ENCODE results near the gene NAMPT.
"Not testable (repeated sequence)": the region's sequence is repeated elsewhere in the genome, so short reads cannot be mapped to it uniquely, and the experiment has no call there.

Gene NAMPT

DNA sequence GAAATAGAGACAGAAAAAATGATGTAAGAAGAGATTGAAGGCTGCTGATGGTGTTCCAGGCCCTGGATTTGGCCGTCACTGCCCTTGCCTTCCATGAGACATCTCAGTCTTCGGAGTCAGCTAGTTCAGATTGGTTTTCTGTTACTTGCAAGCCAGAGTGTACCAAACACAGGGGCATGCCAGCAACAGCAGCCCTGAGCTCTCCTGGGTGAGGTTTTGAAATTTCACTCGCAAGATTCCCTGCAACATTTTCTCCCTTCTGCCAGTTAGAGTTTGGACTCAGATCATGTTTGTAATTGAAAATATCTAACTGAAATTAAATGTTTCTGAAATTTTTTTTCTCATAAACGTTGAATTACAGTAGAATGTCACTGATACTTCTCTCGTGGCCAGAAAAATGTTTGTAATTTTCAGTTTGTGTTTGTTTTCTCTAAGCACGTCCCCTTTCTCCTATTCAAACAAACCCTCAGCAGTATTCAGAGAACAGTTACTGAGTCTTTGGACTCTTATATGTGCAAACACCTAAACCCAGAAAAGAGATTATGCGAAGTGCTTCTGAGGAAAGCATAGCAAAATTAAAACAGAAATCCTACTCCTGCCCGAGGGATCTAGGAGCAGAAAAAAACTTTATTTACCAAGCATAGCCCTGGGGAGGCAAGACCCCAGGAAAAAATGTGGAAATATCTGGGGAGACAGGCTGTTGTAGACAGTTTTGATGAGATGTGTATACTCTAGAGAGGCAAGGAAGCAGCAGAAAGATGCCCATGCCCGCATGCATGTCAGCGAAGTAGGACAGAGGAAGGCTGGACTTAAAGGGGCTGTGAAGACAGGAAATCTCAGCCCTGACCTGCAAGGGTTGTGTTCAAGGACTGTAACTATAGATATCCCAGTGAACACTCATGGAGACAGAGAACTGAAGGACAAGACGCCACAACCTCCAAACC, 43.0 kb upstream of the NAMPT start:
- no peaks in the 10 kb centered on the region for H3K27me3 Mint-ChIP-seq (ENCODE audit: low read depth)
- H3K27ac Mint-ChIP-seq = no peak overlapping the region
- H3K4me3 Mint-ChIP-seq = no peak overlapping the region
- peaks cover 22% of the 10 kb centered on the region for H3K4me1 Mint-ChIP-seq
- no peaks in the 10 kb centered on the region for H3K36me3 Mint-ChIP-seq (ENCODE audit: low read depth)
- TF ChIP-seq, protein P1, sequence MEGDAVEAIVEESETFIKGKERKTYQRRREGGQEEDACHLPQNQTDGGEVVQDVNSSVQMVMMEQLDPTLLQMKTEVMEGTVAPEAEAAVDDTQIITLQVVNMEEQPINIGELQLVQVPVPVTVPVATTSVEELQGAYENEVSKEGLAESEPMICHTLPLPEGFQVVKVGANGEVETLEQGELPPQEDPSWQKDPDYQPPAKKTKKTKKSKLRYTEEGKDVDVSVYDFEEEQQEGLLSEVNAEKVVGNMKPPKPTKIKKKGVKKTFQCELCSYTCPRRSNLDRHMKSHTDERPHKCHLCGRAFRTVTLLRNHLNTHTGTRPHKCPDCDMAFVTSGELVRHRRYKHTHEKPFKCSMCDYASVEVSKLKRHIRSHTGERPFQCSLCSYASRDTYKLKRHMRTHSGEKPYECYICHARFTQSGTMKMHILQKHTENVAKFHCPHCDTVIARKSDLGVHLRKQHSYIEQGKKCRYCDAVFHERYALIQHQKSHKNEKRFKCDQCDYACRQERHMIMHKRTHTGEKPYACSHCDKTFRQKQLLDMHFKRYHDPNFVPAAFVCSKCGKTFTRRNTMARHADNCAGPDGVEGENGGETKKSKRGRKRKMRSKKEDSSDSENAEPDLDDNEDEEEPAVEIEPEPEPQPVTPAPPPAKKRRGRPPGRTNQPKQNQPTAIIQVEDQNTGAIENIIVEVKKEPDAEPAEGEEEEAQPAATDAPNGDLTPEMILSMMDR (IDR thresholded peaks at IDR 0.05; ENCODE audit: unreplicated experiment in 3 of 3) = no peak
- H3K9me3 Mint-ChIP-seq = no peaks in the 10 kb centered on the region

DNA sequence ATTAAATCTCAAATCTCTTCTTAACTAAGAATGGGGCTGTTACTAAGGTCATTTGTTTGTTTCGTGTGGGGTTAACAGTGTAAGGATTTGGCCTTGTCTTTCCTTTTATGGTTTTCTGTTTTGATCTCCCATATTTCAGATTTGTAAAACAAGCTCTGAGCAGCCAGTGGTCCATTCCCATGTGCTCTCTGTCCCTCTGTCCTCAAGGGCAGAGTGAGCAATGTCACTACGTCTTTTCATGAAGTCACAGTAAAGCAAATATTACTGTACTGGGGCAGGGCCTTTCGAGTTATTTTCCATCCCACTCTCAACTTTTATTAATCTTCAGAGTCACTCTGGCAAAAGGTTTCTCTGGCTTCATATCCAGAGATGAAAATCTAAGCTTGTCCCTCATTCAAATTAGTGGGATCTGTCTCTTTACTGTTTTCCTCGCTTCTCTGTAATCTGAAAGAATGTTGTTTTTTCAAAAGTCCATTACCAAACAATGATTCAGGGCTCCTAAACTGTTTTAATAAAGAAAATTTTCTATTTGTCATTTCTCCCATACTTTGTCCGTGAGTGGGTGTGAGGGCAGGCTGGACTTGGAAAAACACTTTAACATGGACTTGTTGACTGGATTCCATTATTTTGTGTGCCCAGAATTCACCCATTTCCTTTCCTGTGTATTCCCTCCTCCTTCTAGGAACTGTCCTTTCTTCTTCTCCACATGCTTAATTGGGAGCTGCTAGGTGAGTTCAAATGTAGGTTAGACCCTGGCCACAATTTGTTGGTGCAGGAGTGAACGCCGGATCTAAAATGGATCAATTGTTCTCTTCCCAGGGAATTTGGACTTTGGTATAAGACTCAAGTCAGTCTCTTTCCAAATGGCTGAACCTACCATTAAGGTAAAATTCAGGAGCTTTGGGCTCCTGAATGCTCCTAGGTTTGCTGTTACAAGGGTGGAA, 42.1 kb upstream of the NAMPT start:
- H3K27me3 Mint-ChIP-seq (ENCODE audit: low read depth) = no peaks in the 10 kb centered on the region
- H3K9me3 Mint-ChIP-seq = peaks cover 7% of the 10 kb centered on the region
- no peak overlapping the region for H3K4me3 Mint-ChIP-seq
- H3K36me3 Mint-ChIP-seq (ENCODE audit: low read depth) = no peaks in the 10 kb centered on the region
- H3K4me1 Mint-ChIP-seq = peaks cover 14% of the 10 kb centered on the region
- no peak overlapping the region for H3K27ac Mint-ChIP-seq
- TF ChIP-seq, protein P1 (IDR thresholded peaks at IDR 0.05; ENCODE audit: unreplicated experiment in 3 of 3) = no peak

DNA sequence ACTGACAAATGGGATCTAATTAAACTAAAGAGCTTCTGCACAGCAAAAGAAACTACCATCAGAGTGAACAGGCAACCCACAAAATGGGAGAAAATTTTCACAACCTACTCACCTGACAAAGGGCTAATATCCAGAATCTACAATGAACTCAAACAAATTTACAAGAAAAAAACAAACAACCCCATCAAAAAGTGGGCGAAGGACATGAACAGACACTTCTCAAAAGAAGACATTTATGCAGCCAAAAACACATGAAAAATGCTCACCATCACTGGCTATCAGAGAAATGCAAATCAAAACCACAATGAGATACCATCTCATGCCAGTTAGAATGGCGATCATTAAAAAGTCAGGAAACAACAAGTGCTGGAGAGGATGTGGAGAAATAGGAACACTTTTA, 39.7 kb upstream of the NAMPT start:
- H3K27me3 Mint-ChIP-seq (ENCODE audit: low read depth); H3K4me3 Mint-ChIP-seq; H3K36me3 Mint-ChIP-seq (ENCODE audit: low read depth); H3K4me1 Mint-ChIP-seq; H3K27ac Mint-ChIP-seq: not testable (repeated sequence)
- peaks cover 10% of the 10 kb centered on the region for H3K9me3 Mint-ChIP-seq

DNA sequence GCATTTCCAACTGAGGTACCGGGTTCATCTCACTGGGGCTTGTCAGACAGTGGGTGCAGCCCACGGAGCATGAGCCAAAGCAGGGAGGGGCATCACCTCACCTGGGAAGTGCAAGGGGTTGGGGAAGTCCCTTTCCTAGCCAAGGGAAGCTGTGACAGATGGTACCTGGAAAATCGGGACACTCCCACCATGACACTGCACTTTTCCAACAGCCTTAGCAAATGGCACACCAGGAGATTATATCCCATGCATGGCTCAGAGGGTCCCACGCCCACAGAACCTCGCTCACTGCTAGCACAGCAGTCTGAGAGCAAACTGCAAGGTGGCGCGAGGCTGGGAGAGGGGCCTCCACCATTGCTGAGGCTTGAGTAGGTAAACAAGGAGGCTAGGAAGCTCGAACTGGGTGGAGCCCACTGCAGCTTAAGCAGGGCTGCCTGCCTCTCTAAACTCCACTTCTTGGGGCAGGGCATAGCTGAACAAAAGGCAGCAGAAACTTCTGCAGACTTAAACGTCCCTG, 35.5 kb upstream of the NAMPT start:
- not testable (repeated sequence) for H3K36me3 Mint-ChIP-seq (ENCODE audit: low read depth); H3K27ac Mint-ChIP-seq; H3K27me3 Mint-ChIP-seq (ENCODE audit: low read depth); H3K4me3 Mint-ChIP-seq; H3K4me1 Mint-ChIP-seq
- H3K9me3 Mint-ChIP-seq = peaks cover 19% of the 10 kb centered on the region

DNA sequence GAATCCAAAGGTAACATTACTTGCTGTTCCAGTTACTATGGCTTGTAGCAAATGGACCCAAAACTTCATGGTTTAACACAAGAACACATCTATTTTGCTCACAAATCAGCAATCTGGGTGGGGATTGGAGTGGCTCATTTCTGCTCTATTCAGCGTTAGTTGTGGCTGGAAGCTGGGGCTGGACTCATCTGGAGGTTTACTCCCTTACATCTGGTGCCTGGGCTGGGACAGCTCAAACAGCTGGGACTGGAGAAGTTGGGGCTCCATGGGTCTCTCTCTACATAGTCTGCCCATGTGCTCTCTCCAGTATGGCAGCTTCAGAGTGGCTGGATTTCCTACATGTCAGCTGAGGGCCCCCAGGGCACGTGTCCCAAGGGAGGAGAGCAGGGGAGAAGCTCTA, 33.7 kb upstream of the NAMPT start:
- no peaks in the 10 kb centered on the region for H3K36me3 Mint-ChIP-seq (ENCODE audit: low read depth)
- no peak overlapping the region for H3K27ac Mint-ChIP-seq
- no peak overlapping the region for H3K4me3 Mint-ChIP-seq
- H3K9me3 Mint-ChIP-seq = peaks cover 19% of the 10 kb centered on the region
- TF ChIP-seq, protein P1 (IDR thresholded peaks at IDR 0.05; ENCODE audit: unreplicated experiment in 3 of 3) = no peak
- H3K4me1 Mint-ChIP-seq = no peaks in the 10 kb centered on the region
- no peaks in the 10 kb centered on the region for H3K27me3 Mint-ChIP-seq (ENCODE audit: low read depth)

DNA sequence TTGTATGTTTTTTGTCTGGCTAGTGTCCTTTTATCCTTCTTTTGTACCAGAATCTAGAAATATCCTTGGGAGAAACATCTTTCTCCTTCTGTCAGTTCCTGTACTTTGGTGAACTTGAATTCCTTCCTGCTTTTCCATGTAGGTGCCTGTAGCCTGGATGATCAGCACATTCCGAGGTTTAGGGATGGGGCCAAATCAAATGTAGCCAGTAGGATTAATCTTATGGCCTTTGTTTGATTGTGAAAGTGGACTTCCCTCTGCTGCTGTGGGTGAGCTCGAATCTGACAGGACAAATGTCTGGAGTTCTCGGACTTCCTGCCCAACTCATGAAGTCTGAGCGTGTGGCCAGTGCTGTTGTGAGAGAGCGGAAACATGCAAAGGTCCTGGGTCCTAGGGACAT, 33.2 kb upstream of the NAMPT start:
- H3K27me3 Mint-ChIP-seq (ENCODE audit: low read depth) = no peaks in the 10 kb centered on the region
- no peaks in the 10 kb centered on the region for H3K4me1 Mint-ChIP-seq
- no peak overlapping the region for H3K27ac Mint-ChIP-seq

More for the DNA sequence above, 33.2 kb upstream of the NAMPT start:
- Mint-ChIP-seq H3K9me3 (peaks cover 19% of the 10 kb centered on the region), H3K36me3 (ENCODE audit: low read depth) (no peaks in the 10 kb centered on the region), H3K4me3 (no peak overlapping the region)
- TF ChIP-seq, protein P1 (IDR thresholded peaks at IDR 0.05; ENCODE audit: unreplicated experiment in 3 of 3) = no peak

Data from nephron (organoid).